Tibial nerve (tissue), 4 donors: ENCODE measurements around the gene FAS. TPM values are rescaled to one million over a fixed set of nuclear protein-coding genes. Genes with fewer than 3 reads are reported as not detected.

ENCODE experiments used
- DNase-seq, 2 donors: peaks; one replicate each; pipeline ENCODE4 v3.0.0-alpha.2; 2019; ENCODE audit warnings: low spot score in 2 of 2
- H3K27ac ChIP-seq, 4 donors: fragments of 200-600 bp; sonication (generic) in 3 of 4; one replicate each; pipeline ENCODE4 v1.5.1; 2017 to 2019; ENCODE audit warnings: mild to moderate bottlenecking in 1 of 4
- H3K27me3 ChIP-seq, 2 donors: fragments of 200-600 bp; sonication (generic) in 1 of 2; one replicate each; pipeline versions ENCODE4 v1.5.1 to v1.6.0; 2017 to 2019
- H3K36me3 ChIP-seq, 3 donors: fragments of 200-600 bp; sonication (generic); one replicate each; pipeline ENCODE4 v1.5.1; 2018 to 2019
- H3K4me1 ChIP-seq, 4 donors: fragments of 200-600 bp; sonication (generic) in 3 of 4; one replicate each; pipeline ENCODE4 v1.5.1; 2017 to 2019
- H3K4me3 ChIP-seq, 4 donors: fragments of 200-600 bp; sonication (generic) in 3 of 4; one replicate each; pipeline ENCODE4 v1.5.1; 2017 to 2019; ENCODE audit warnings: mild to moderate bottlenecking in 1 of 4, moderate library complexity in 1 of 4
- H3K9me3 ChIP-seq, 4 donors: fragments of 200-600 bp; sonication (generic) in 3 of 4; one replicate each; pipeline ENCODE4 v1.5.1; 2017 to 2019
- EP300 ChIP-seq, 2 donors: sonication (generic); formaldehyde crosslinking; IDR thresholded peaks; one replicate each; pipeline ENCODE4 v1.6.1; 2017; ENCODE audit warnings: antibody characterized with exemption in 2 of 2, mild to moderate bottlenecking in 1 of 2
- POLR2A ChIP-seq, 2 donors: fragments of 450-650 bp; IDR thresholded peaks; one replicate each; pipeline ENCODE4 v1.6.1; 2017; ENCODE audit warnings: antibody characterized with exemption in 2 of 2, mild to moderate bottlenecking in 2 of 2, moderate library complexity in 2 of 2
- WGBS, 2 donors: methylation state at CpG; one replicate each; pipeline ENCODE4 v1.1.5; 2018; 5-methylcytosine and 5-hydroxymethylcytosine counted together
- total RNA-seq, 4 donors: library from RNA; depleted of rRNA; stranded (reverse); fragments of >200 nt; gene quantifications; one replicate each; pipeline ENCODE4 v1.1.0, GENCODE V29; 2016
- TF ChIP-seq, protein P1 (sequence below), 5 experiments: fragments of 200-600 bp in 3 of 5; fragments of 450-650 bp in 2 of 5; sonication (generic) in 3 of 5; IDR thresholded peaks; one replicate each; pipeline ENCODE4 v1.5.1; 2016 to 2019; ENCODE audit warnings: antibody characterized with exemption in 5 of 5, mild to moderate bottlenecking in 3 of 5, moderate library complexity in 2 of 5

The FAS gene
- total RNA-seq, 4 donors from 2014 or later: 18.4 to 32.2 (median 20.9) TPM

GRCh38 chr10:88974446-88975376, 15.9 kb upstream of the FAS start:
- WGBS, 2 donors: 21 to 26% methylated on average over 7 of the region's 7 CpGs
- DNase-seq: no peak
- TF ChIP-seq EP300 (IDR thresholded peaks at IDR 0.05): peak in 1 of 2 donors; percentile 38
- TF ChIP-seq, protein P1, sequence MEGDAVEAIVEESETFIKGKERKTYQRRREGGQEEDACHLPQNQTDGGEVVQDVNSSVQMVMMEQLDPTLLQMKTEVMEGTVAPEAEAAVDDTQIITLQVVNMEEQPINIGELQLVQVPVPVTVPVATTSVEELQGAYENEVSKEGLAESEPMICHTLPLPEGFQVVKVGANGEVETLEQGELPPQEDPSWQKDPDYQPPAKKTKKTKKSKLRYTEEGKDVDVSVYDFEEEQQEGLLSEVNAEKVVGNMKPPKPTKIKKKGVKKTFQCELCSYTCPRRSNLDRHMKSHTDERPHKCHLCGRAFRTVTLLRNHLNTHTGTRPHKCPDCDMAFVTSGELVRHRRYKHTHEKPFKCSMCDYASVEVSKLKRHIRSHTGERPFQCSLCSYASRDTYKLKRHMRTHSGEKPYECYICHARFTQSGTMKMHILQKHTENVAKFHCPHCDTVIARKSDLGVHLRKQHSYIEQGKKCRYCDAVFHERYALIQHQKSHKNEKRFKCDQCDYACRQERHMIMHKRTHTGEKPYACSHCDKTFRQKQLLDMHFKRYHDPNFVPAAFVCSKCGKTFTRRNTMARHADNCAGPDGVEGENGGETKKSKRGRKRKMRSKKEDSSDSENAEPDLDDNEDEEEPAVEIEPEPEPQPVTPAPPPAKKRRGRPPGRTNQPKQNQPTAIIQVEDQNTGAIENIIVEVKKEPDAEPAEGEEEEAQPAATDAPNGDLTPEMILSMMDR (IDR thresholded peaks at IDR 0.05): no peak
- TF ChIP-seq POLR2A (IDR thresholded peaks at IDR 0.05): no peak
- H3K9me3 ChIP-seq: no peaks in the 10 kb centered on the region
- H3K27me3 ChIP-seq: no peaks in the 10 kb centered on the region
- peak overlapping the region; percentile 67 to 84 (median 73) for H3K27ac ChIP-seq
- H3K36me3 ChIP-seq: no peaks in the 10 kb centered on the region
- peak overlapping the region; percentile 20 to 53 (median 38) for H3K4me3 ChIP-seq
- H3K4me1 ChIP-seq: peaks cover 0 to 47% (median 5%) of the 10 kb centered on the region in 4 donors

GRCh38 chr10:88975377-88975720, 15.2 kb upstream of the FAS start:
- Histone ChIP-seq H3K27ac (peak overlapping the region; percentile 67 to 84 (median 73)), H3K4me1 (peaks cover 0 to 53% (median 5%) of the 10 kb centered on the region in 4 donors), H3K27me3 (no peaks in the 10 kb centered on the region), H3K4me3 (peak overlapping the region; percentile 20 to 53 (median 38)), H3K9me3 (no peaks in the 10 kb centered on the region), H3K36me3 (no peaks in the 10 kb centered on the region)
- TF ChIP-seq POLR2A (IDR thresholded peaks at IDR 0.05): no peak
- no peak for TF ChIP-seq EP300 (IDR thresholded peaks at IDR 0.05)
- TF ChIP-seq, protein P1 (IDR thresholded peaks at IDR 0.05): no peak
- 58 to 67% methylated on average over 3 of the region's 3 CpGs for WGBS, 2 donors
- DNase-seq: no peak

DNA sequence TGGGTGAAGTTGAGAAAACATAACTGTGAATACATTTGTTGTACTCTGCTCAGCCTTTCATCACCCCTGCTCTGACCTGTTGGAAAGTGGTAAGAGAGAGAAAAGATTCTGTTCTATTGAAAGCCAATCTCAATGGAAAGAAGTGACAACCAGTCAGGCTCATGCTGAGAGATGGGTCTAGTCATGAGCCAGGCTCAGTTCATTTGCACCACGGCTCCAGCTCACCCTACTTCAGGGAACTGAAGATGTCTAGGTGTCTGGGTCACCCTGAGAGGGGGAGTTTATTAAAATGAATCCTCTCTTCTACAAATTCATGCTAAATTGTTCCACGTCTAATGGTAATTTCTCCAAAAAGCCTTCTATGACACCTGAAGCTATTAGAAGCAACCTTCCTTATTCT, 12.1 kb upstream of the FAS start:
- Histone ChIP-seq H3K4me1 (peaks cover 0 to 46% (median 5%) of the 10 kb centered on the region in 4 donors), H3K9me3 (no peaks in the 10 kb centered on the region), H3K36me3 (no peaks in the 10 kb centered on the region), H3K4me3 (no peak overlapping the region), H3K27me3 (no peaks in the 10 kb centered on the region), H3K27ac (peak overlapping the region in 2 of 4 donors; percentile 74 to 75)
- TF ChIP-seq EP300 (IDR thresholded peaks at IDR 0.05) (no peak), POLR2A (IDR thresholded peaks at IDR 0.05) (no peak)
- TF ChIP-seq, protein P1 (IDR thresholded peaks at IDR 0.05): no peak
- WGBS, 2 donors: 86 to 92% methylated on average over 2 of the region's 2 CpGs
- no peak for DNase-seq

GRCh38 chr10:88979153-88979562, 11.4 kb upstream of the FAS start:
- no peak overlapping the region for H3K4me3 ChIP-seq
- no peaks in the 10 kb centered on the region for H3K27me3 ChIP-seq
- H3K36me3 ChIP-seq: no peaks in the 10 kb centered on the region
- DNase-seq: peak in 1 of 2 donors; percentile 39
- 29 to 30% methylated on average over 5 of the region's 5 CpGs for WGBS, 2 donors
- TF ChIP-seq, protein P1 (IDR thresholded peaks at IDR 0.05): no peak
- no peak for TF ChIP-seq POLR2A (IDR thresholded peaks at IDR 0.05)
- TF ChIP-seq EP300 (IDR thresholded peaks at IDR 0.05): peak in 1 of 2 donors; percentile 55
- peak overlapping the region in 3 of 4 donors; percentile 21 to 75 (median 74) for H3K27ac ChIP-seq
- peaks cover 0 to 39% (median 3%) of the 10 kb centered on the region in 4 donors for H3K4me1 ChIP-seq
- no peaks in the 10 kb centered on the region for H3K9me3 ChIP-seq

DNA sequence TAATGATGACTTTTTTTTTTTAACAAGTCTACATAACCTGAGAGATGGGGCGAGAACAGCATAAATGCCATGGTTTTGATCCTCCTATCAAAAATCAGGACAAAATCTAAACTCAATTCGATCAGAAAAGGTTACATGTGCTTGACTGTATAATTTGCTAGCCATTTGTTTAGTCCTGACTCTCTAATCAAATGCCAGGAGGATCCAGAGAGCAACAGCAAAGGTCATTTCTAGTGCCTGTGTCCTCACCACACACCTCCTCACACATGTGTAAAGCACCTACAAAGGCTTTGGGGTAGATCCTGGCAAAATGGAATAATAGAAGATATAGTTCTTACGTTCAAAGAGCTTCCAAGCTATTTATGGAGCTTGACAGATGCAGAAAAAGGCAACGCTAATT, 11.0 kb upstream of the FAS start:
- WGBS, 2 donors: 79 to 90% methylated on average over 4 of the region's 4 CpGs

More for the DNA sequence above, 11.0 kb upstream of the FAS start:
- H3K4me3 ChIP-seq: no peak overlapping the region
- no peaks in the 10 kb centered on the region for H3K9me3 ChIP-seq
- DNase-seq: no peak
- no peaks in the 10 kb centered on the region for H3K36me3 ChIP-seq
- TF ChIP-seq, protein P1 (IDR thresholded peaks at IDR 0.05): no peak
- H3K27ac ChIP-seq: peak overlapping the region in 3 of 4 donors; percentile 21 to 75 (median 74)
- H3K4me1 ChIP-seq: peaks cover 0 to 35% (median under 1%) of the 10 kb centered on the region in 4 donors
- no peaks in the 10 kb centered on the region for H3K27me3 ChIP-seq
